H9 (cell line): ENCODE data around the gene IL15RA. TPM values are rescaled to one million over a fixed set of nuclear protein-coding genes. Genes with fewer than 3 reads are reported as not detected.

Experiments
- DNase-seq: peaks from one replicate; pipeline ENCODE4 v3.0.0-alpha.2; 2017
- H2AFZ ChIP-seq: one replicate; pipeline ENCODE4 v1.6.1; 2013; ENCODE audit warnings: mild to moderate bottlenecking, low read length, control low read depth, moderate library complexity
- H2AK5ac ChIP-seq: 2 replicates; pipeline ENCODE4 v1.6.1; 2013; ENCODE audit warnings: low read length, control low read depth, mixed read lengths; ENCODE audit not compliant: insufficient read length
- H2BK120ac ChIP-seq: one replicate; pipeline ENCODE4 v1.6.1; 2013; ENCODE audit warnings: low read depth, mild to moderate bottlenecking, low read length, control low read depth, inconsistent platforms; ENCODE audit not compliant: poor library complexity, severe bottlenecking
- H2BK12ac ChIP-seq: 2 replicates; pipeline ENCODE4 v1.6.1; 2013; ENCODE audit warnings: low read length, control low read depth, mixed read lengths, low read depth; ENCODE audit not compliant: insufficient read length
- H2BK15ac ChIP-seq: 2 replicates; pipeline ENCODE4 v1.6.1; 2013; ENCODE audit warnings: low read depth, low read length, control low read depth
- H2BK20ac ChIP-seq: one replicate; pipeline ENCODE4 v1.6.1; 2013; ENCODE audit warnings: low read depth, mild to moderate bottlenecking, low read length, control low read depth, inconsistent platforms; ENCODE audit not compliant: poor library complexity, severe bottlenecking
- H2BK5ac ChIP-seq: 2 replicates; pipeline ENCODE4 v1.6.1; 2013; ENCODE audit warnings: low read length, control low read depth, mixed read lengths; ENCODE audit not compliant: insufficient read length
- H3K14ac ChIP-seq: 2 replicates; pipeline ENCODE4 v1.6.1; 2013; ENCODE audit warnings: low read length, control low read depth; ENCODE audit not compliant: insufficient read depth
- H3K18ac ChIP-seq: 2 replicates; pipeline ENCODE4 v1.6.1; 2013; ENCODE audit warnings: low read depth, mild to moderate bottlenecking, mixed read lengths, low read length, control low read depth; ENCODE audit not compliant: insufficient read length
- H3K23ac ChIP-seq: 2 replicates; pipeline ENCODE4 v1.6.1; 2013; ENCODE audit warnings: low read length, control low read depth, mixed read lengths, low read depth; ENCODE audit not compliant: insufficient read length
- H3K23me2 ChIP-seq: 2 replicates; pipeline ENCODE4 v1.6.1; 2013; ENCODE audit warnings: low read depth, mild to moderate bottlenecking, mixed read lengths, low read length, control low read depth; ENCODE audit not compliant: insufficient read length, poor library complexity, severe bottlenecking
- H3K27ac ChIP-seq: 2 replicates; pipeline ENCODE4 v1.5.1; 2013; ENCODE audit warnings: low read length, control low read depth, mixed read lengths, low read depth; ENCODE audit not compliant: insufficient read length
- H3K27me3 ChIP-seq: 2 replicates; pipeline ENCODE4 v1.6.1; 2013; ENCODE audit warnings: low read length, control low read depth, inconsistent platforms; ENCODE audit not compliant: insufficient read depth
- H3K4ac ChIP-seq: 2 replicates; pipeline ENCODE4 v1.6.1; 2013; ENCODE audit warnings: low read depth, mild to moderate bottlenecking, control low read depth, inconsistent platforms, low read length, moderate library complexity
- H3K4me1 ChIP-seq: 2 replicates; pipeline ENCODE4 v1.6.1; 2013; ENCODE audit warnings: low read length, control low read depth, inconsistent platforms; ENCODE audit not compliant: insufficient read depth
- H3K4me2 ChIP-seq: 2 replicates; pipeline ENCODE4 v1.6.1; 2013; ENCODE audit warnings: low read length, control low read depth, mixed read lengths; ENCODE audit not compliant: insufficient read length, insufficient read depth
- H3K56ac ChIP-seq: 2 replicates; pipeline ENCODE4 v1.6.1; 2013; ENCODE audit warnings: low read depth, mild to moderate bottlenecking, mixed read lengths, low read length, control low read depth; ENCODE audit not compliant: insufficient read length
- H3K79me1 ChIP-seq: 2 replicates; pipeline ENCODE4 v1.6.1; 2013; ENCODE audit warnings: low read depth, mild to moderate bottlenecking, moderate library complexity, low read length, control low read depth, inconsistent platforms; ENCODE audit not compliant: insufficient read depth, poor library complexity, severe bottlenecking
- H3K79me2 ChIP-seq: 2 replicates; pipeline ENCODE4 v1.6.1; 2013; ENCODE audit warnings: low read length, control low read depth, inconsistent platforms; ENCODE audit not compliant: insufficient read depth
- H3K9ac ChIP-seq: 2 replicates; pipeline ENCODE4 v1.6.1; 2013; ENCODE audit warnings: low read length, control low read depth, mixed read lengths; ENCODE audit not compliant: insufficient read length; ENCODE audit errors: extremely low read depth
- H3K9me3 ChIP-seq: one replicate; pipeline ENCODE4 v1.6.1; 2013; ENCODE audit warnings: low read depth, low read length, inconsistent platforms; ENCODE audit not compliant: control insufficient read depth
- H3T11ph ChIP-seq: one replicate; pipeline ENCODE4 v1.6.1; 2013; ENCODE audit warnings: mild to moderate bottlenecking, low read length, control low read depth, inconsistent platforms
- H4K20me1 ChIP-seq: one replicate; pipeline ENCODE4 v1.6.1; 2013; ENCODE audit not compliant: control insufficient read depth, insufficient read length, insufficient read depth
- H4K5ac ChIP-seq: 2 replicates; pipeline ENCODE4 v1.6.1; 2013; ENCODE audit warnings: low read depth, mild to moderate bottlenecking, mixed read lengths, low read length, control low read depth; ENCODE audit not compliant: insufficient read length
- H4K8ac ChIP-seq: replicated peaks from 2 replicates; pipeline ENCODE4 v1.6.1; 2013; ENCODE audit warnings: low read length, control low read depth, mixed read lengths, low read depth; ENCODE audit not compliant: insufficient read length
- H4K91ac ChIP-seq: 2 replicates; pipeline ENCODE4 v1.6.1; 2013; ENCODE audit warnings: low read depth, mild to moderate bottlenecking, moderate library complexity, mixed read lengths, low read length, control low read depth; ENCODE audit not compliant: insufficient read length
- H3K27ac Mint-ChIP-seq, 3 experiments: 2 replicates in 2 of 3; 3 replicates in 1 of 3; pipeline ENCODE4 v1.8.0; 2020 to 2021; ENCODE audit warnings: mixed read lengths in 3 of 3, mild to moderate bottlenecking in 1 of 3, moderate library complexity in 1 of 3
- H3K27me3 Mint-ChIP-seq: 2 replicates; pipeline ENCODE4 v1.8.0; 2021; ENCODE audit warnings: low read depth, mild to moderate bottlenecking, moderate library complexity, mixed read lengths
- H3K36me3 Mint-ChIP-seq, 3 experiments: 2 replicates in 2 of 3; 3 replicates in 1 of 3; pipeline ENCODE4 v1.8.0; 2020 to 2021; ENCODE audit warnings: low read depth in 3 of 3, mixed read lengths in 3 of 3; ENCODE audit not compliant: insufficient read depth in 1 of 3
- H3K4me1 Mint-ChIP-seq, 2 experiments: 2 replicates each; pipeline ENCODE4 v1.8.0; 2020; ENCODE audit warnings: mixed read lengths in 2 of 2
- H3K4me3 Mint-ChIP-seq, 2 experiments: 2 replicates in 1 of 2; 3 replicates in 1 of 2; pipeline ENCODE4 v1.8.0; 2020 to 2021; ENCODE audit warnings: mild to moderate bottlenecking in 2 of 2, mixed read lengths in 2 of 2, moderate library complexity in 1 of 2
- H3K9me3 Mint-ChIP-seq, 2 experiments: 2 replicates in 1 of 2; 3 replicates in 1 of 2; pipeline ENCODE4 v1.8.0; 2020; ENCODE audit warnings: mild to moderate bottlenecking in 2 of 2, mixed read lengths in 2 of 2, moderate library complexity in 1 of 2
- whole genome bisulfite sequencing: extraction: QIAGEN DNeasy Blood & Tissue Kit; methylation state at CpG from one replicate; pipeline ENCODE4 v1.1.7; 2013; ENCODE audit warnings: missing lambda C conversion rate, low lambda C conversion rate, mixed read lengths; ENCODE audit not compliant: insufficient read length; ENCODE audit errors: extremely low coverage; 5-methylcytosine and 5-hydroxymethylcytosine counted together
- total RNA-seq: library from RNA; stranded (reverse); gene quantifications from 2 replicates; pipeline ENCODE4 v1.2.1, GENCODE V29; 2021
- TF ChIP-seq, protein P1 (sequence below): fragments of 200-600 bp; sonication (generic); conservative IDR thresholded peaks from 3 replicates; pipeline ENCODE4 v1.8.0; 2021; ENCODE audit warnings: antibody characterized with exemption, mild to moderate bottlenecking

IL15RA gene
- total RNA-seq, 1 experiment from 2014 or later, result 0.31 TPM

- no peak overlapping the region for H2BK20ac ChIP-seq
- H2AK5ac ChIP-seq, result no peak overlapping the region
- H3K9ac ChIP-seq, result no peak overlapping the region
- H3K4me2 ChIP-seq, result no peak overlapping the region
- no peak overlapping the region for H4K91ac ChIP-seq
- no peak overlapping the region for H2BK12ac ChIP-seq
- H2BK5ac ChIP-seq, result no peak overlapping the region
- peaks cover 6 to 13% of the 10 kb centered on the region in 2 experiments for H3K9me3 Mint-ChIP-seq
- peaks cover 13 to 22% of the 10 kb centered on the region in 2 experiments for H3K4me1 Mint-ChIP-seq
- no peak overlapping the region for H3K27ac Mint-ChIP-seq
- H3K27ac ChIP-seq, result no peak overlapping the region
- no peak overlapping the region for H2AFZ ChIP-seq
- no peak overlapping the region for H3T11ph ChIP-seq
- H4K5ac ChIP-seq, result no peak overlapping the region
- no peak overlapping the region for H2BK120ac ChIP-seq
- no peak for DNase-seq
- H4K8ac ChIP-seq, result no peak overlapping the region
- no peak overlapping the region for H3K56ac ChIP-seq
- no peaks in the 10 kb centered on the region for H3K79me1 ChIP-seq
- H3K23me2 ChIP-seq, result no peaks in the 10 kb centered on the region
- H3K4me3 Mint-ChIP-seq, result no peak overlapping the region
- no peak overlapping the region for H3K23ac ChIP-seq
- WGBS, result no CpG with 5 or more reads among the region's 5 CpGs
- no peaks in the 10 kb centered on the region; the same call in 1 of the 2 replicates for H3K4me1 ChIP-seq
- H2BK15ac ChIP-seq, result no peak overlapping the region
- H3K27me3 ChIP-seq, result no peaks in the 10 kb centered on the region
- no peak overlapping the region for H3K14ac ChIP-seq
- H3K18ac ChIP-seq, result no peak overlapping the region
- no peak overlapping the region for H3K4ac ChIP-seq
- H3K36me3 Mint-ChIP-seq, result peaks cover 0 to 4% (median 2%) of the 10 kb centered on the region in 3 experiments; a peak in 2 of 7 replicates
- no peaks in the 10 kb centered on the region for H4K20me1 ChIP-seq
- TF ChIP-seq, protein P1, sequence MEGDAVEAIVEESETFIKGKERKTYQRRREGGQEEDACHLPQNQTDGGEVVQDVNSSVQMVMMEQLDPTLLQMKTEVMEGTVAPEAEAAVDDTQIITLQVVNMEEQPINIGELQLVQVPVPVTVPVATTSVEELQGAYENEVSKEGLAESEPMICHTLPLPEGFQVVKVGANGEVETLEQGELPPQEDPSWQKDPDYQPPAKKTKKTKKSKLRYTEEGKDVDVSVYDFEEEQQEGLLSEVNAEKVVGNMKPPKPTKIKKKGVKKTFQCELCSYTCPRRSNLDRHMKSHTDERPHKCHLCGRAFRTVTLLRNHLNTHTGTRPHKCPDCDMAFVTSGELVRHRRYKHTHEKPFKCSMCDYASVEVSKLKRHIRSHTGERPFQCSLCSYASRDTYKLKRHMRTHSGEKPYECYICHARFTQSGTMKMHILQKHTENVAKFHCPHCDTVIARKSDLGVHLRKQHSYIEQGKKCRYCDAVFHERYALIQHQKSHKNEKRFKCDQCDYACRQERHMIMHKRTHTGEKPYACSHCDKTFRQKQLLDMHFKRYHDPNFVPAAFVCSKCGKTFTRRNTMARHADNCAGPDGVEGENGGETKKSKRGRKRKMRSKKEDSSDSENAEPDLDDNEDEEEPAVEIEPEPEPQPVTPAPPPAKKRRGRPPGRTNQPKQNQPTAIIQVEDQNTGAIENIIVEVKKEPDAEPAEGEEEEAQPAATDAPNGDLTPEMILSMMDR, result no peak
- peaks cover 2% of the 10 kb centered on the region for H3K27me3 Mint-ChIP-seq
- H3K79me2 ChIP-seq, result no peaks in the 10 kb centered on the region
- H3K9me3 ChIP-seq, result no peaks in the 10 kb centered on the region
These were observed 31.3 kb upstream of the IL15RA start for GRCh38 chr10:6008497-6009142.
